DMS53 treated with DMSO at 0.1 percent for 48 hours (cell line): Measurements from ENCODE around the gene SIRT1.
"Not testable (repeated sequence)": the region's sequence is repeated elsewhere in the genome, so short reads cannot be mapped to it uniquely, and the experiment has no call there.

Experiments used
- DNase-seq: peaks from one replicate; lab custom pipeline; 2025; ENCODE audit not compliant: unreplicated experiment; lab: John Stamatoyannopoulos, UW

SIRT1 gene

DNA sequence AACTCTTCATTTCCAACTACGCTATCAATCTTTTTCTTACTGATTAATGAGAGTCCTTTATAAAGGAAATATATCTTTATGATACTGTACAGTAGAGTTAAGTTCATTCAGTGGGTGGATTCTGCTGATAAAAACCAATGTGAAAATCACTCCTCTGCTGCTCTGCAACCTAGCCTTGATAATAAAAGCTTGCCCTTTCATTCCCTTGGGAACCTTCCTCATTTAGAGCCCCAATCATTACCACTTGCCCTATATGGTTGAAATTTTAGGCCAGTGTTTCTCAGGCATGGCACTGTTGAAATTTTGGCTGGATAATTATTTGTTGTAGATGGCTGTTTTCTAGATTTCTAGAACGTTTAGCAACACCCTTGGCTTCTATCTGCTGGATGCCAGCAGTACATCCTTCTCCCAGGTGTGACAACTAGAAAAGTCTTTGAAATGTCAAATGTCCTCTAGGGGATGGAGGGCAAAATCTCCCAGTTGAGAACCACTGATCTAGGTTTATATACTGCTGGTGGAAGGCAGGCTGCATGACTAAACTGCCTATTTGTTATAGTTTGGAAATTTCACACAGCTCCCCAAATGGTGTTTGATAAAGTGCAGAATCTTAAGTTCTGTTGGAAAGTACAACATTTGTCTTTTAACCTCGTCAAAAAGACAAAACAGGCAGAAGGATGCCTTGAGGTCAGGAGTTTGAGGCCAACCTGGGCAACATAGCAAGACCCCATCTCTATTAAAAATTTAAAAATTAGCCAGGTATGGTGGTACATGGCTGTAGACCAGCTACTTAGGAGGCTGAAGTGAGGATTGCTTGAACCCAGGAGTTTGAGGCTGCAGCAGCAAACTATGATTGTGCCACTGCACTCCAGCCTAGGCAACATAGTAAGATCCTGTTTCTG, 8.9 kb upstream of the SIRT1 start:
- no peak for DNase-seq

DNA sequence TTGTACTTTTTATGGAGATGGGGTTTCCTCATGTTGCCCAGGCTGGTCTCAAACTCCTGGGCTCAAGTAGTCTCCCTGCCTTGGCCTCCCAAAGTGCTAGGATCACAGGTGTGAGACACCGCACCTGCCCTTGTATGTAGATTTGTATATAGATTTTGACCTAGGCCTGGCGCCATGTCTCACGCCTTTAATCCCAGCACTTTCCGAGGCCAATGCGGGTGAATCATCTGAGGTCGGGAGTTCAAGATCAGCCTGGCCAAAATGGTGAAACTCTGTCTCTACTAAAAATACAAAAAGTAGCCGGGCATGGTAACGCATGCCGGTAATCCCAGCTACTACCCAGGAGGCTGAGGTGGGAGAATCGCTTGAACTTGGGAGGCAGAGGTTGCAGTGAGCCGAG, 7.0 kb upstream of the SIRT1 start:
- not testable (repeated sequence) for DNase-seq

DNA sequence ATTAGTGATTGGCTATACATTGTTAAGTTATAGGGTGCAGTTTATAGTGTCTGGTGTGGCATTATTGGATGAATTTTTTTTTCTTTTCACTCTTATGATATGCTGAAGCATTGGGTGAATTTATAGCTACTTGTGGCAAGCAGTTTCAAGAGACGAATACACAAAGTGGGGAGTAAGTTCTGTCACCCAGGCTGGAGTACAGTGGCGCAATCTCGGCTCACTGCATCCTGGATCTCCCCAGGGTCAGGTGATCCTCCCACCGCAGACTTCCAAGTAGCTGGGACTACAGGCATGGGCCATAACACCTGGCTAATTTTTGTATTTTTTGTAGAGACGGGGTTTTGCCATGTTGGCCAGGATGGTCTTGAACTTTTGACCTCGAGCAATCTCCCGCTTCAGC, 6.3 kb upstream of the SIRT1 start:
- no peak for DNase-seq

DNA sequence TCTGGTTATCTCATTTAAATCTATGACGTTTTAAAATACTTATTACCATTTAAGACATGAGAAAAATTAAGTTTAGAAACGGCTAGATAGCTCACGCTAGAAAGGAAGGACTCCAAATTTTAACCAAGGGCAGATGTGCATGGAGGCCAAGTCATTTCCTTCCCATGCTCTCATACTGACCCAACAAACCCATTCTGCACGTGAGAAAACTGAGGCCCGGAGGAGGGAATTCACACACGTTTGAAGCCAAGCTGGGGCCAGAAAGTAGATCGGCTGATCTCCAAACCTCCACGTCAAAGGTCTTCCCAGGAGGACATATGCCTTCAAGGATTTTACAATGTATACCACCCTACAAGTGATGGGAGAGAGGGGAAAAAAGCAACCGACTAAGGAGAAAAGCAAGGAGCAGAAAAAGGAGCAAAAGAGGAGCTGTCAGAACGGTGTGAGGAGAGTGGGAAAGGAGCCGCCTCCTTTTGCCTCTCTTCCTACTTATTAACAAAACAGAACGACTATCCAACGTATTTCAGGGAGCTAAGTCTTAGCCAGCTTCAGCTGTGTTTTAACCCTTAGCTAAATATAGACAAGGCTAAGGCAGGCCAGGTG, 645 bp upstream of the SIRT1 start:
- DNase-seq: no peak

DNA sequence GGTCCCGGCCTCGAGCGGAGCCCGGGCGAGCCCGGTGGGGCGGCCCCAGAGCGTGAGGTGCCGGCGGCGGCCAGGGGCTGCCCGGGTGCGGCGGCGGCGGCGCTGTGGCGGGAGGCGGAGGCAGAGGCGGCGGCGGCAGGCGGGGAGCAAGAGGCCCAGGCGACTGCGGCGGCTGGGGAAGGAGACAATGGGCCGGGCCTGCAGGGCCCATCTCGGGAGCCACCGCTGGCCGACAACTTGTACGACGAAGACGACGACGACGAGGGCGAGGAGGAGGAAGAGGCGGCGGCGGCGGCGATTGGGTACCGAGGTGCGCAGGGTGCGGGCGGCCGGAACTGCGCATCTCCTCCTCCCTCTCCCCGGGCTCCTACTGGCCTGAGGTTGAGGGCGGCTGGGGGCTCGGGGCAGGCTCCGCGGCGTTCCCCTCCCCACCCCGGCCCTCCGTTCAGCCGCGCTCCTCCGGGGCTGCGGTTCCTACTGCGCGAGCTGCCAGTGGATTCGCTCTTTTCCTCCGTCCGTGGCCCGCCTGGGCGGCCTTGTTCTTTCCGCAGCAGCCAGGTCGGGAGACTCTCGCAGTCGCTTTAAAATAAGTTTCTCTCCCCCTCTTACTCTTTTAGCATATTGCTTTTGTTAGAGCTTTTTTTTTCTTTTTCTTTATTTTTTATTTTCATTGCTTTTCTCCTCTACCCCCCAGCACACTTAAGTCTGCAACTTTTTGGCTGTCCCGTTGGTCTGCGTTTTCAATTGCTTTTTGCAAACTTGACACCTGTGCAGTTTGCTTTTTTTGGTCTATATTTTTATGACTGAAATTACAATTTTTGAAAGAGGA, 600 bp downstream of the SIRT1 start:
- DNase-seq: peak; percentile 72

GRCh38 chr10:67893637-67894036, 9.2 kb downstream of the SIRT1 start:
- no peak for DNase-seq

- DNase-seq: no peak
These were observed 19.1 kb downstream of the SIRT1 start for GRCh38 chr10:67903581-67903980.

- DNase-seq: no peak
These were observed 28.0 kb downstream of the SIRT1 start for GRCh38 chr10:67912331-67912946.

DNA sequence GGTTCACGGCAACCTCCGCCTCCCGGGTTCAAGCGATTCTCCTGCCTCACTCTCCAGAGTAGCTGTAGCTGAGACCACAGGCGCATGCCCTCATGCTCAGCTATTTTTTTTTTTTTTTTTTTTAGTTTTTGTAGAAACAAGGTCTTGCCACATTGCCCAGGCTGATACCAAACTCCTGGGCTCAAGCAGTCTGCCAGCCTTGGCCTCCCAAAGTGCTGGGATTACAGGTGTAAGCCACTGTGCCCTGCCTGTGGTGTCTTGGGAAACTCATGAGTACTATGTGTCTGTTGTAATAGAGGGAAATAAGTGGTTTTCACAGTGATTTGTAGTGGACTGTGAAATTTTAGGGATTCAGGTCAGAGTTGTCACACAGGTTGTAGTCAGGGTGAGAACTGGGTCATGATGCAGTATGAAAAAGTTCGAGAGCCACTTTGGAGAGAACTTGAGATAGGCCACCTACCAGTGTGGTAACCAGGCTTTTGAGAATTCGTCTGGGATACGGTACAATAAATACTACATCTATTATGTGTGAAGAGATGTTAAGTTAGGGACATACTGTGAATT, 30.4 kb downstream of the SIRT1 start:
- no peak for DNase-seq

DNA sequence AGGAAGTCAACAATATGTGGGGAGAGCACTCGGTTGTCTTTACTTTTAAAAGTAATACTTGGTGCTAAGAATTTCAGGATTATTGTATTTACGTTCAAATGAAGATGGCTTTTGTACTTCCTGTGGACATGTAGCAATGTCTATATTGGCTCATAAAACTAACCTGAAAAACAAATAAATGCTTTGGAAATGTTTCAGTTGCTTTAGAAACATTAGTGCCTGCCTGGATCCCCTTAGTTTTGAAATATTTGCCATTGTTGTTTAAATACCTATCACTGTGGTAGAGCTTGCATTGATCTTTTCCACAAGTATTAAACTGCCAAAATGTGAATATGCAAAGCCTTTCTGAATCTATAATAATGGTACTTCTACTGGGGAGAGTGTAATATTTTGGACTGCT, 32.7 kb downstream of the SIRT1 start:
- no peak for DNase-seq

GRCh38 chr10:67917679-67918078, 33.2 kb downstream of the SIRT1 start:
- DNase-seq: no peak

DNA sequence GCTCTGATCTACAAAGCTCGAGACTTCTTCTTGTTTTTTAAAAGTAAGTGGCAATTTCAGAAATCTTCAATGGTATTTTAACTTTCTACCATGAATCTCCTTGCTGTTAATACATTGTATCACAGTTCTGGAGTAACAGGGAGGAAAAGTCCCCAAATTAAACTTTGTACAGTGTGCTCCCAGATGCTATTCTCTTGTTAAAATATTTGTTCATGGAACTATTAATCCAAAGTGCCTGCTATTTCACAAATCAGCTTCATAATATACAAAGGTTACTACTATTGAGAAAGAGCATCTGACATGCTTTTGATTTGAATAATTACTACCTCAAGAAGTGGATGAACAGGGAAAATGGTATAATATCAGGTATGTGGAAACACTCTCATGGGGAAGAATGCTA, 36.6 kb downstream of the SIRT1 start:
- DNase-seq: no peak

DNA sequence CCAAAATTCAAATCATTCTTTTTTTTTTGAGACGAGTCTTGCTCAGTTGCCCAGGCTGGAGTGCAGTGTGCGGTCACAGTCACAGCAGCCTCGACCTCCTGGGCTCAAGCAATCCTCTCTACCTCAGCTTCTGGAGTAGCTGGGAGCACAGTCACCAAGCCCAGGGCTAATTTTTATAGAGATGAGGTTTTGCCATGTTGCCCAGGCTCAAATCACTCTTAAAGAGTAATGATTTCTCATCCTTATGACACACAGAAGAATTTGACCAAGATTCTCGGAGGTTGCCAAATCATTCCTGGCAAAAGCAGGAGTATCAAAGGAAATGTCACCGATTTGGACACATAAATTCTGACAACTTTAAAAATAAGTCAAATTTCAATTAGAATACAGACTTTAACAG, 39.1 kb downstream of the SIRT1 start:
- DNase-seq: no peak

GRCh38 chr10:67924136-67924535, 39.7 kb downstream of the SIRT1 start:
- no peak for DNase-seq

- DNase-seq: no peak
These were observed 41.1 kb downstream of the SIRT1 start for GRCh38 chr10:67925449-67926005.

DNA sequence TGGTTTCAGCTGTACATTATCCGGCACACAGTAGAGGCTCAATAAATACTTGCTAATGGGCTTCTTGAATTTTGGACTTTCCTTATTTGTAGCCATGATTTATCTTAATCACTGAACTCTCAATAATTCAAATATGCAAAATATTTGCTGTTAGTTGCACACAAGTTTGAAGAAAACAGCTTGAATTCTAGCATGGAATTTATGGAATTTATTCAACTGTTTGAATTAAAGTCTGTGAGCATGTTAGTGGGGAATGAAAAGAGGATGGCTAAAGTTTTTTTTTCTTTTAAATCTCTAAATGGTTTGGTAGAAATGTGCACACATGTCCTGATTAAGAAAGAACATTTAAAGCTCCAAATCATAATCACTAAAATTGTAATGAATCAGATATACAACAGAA, 42.5 kb downstream of the SIRT1 start:
- DNase-seq: no peak

DNA sequence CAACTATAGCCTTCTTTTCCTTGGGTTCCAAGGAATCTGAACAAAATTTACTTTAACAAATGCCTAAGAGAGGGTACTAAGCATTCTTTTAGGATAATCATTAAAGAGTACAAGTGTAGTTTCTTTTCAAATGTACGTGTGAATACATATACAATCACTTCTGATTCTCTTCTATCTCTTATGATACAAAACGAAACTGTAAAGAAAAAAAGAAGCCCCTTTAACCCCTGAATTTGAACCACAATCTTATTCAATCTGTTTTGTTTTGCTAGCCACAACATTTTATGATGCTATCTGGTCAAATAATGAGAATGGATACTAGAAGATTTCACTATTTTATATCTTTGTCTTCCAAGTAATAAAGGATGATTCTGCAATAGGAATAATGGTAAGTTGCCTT, 48.7 kb downstream of the SIRT1 start:
- DNase-seq: no peak

DNA sequence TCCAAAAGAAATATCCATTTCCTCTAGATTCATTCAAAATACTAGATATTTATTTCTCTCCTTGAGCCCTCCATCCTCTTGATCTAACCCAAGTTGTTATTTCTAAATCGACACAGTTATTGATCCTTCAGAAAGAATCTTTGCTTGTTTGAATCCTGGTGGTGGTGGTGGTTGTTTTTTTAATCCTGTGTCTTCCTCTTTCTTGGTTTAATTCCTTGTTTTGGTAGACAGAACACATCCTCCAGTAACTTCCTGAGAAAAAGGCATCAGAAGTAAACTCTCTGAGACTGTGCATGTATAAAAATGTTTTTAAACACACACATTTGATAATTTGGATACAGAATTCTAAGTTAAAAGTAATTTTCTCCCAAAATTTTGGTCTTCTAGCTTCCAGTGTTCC, 49.9 kb downstream of the SIRT1 start:
- no peak for DNase-seq

GRCh38 chr10:67935223-67935622, 50.8 kb downstream of the SIRT1 start:
- DNase-seq: no peak

GRCh38 chr10:67936416-67936815, 52.0 kb downstream of the SIRT1 start:
- no peak for DNase-seq

DNA sequence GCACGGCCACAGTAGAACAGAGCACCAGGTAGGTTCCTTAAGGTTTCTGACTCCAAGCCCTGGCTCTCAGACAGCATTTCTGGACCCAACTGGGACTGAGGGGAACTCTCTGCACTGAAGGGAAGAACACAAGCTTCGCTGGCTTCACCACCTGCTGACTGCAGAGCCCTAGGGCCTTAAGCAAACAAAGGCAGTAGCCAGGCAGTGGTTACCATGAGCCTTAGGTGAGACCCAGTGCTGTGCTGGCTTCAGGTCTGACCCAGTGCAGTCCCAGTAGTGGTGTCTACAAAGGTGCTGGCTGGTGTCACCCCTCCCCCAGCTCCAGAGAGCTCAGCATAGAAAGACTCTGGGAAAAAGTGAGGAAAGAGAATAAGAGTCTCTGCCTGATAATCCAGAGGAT, 59.5 kb downstream of the SIRT1 start:
- no peak for DNase-seq
